ENCODE results near the gene LTF.

DNA sequence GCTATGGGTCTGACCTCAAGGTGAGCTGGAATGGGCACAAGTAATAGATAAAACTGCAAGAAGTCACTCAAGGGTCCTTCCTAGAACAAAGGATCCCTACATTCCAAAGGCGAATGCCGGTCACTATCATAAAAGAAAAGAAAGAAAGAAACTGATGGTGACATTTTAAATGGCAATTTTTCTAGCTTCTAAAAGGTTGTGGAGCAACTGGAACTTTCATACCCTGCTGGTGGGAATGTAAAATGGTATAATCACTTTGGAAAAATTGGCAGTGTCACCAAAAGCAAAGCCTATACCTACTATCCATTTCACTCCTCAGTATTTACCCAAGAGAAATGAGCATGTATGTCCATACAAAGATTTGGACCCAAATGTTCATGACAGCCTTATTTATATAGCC lies 53.4 kb downstream of the LTF start:
- TF ChIP-seq POLR2A (IDR thresholded peaks at IDR 0.05) (no peak), POLR2AphosphoS5 (IDR thresholded peaks at IDR 0.05) (no peak), EP300 (IDR thresholded peaks at IDR 0.05; ENCODE audit: low read depth) (no peak)
